ENCODE data around the gene ZRANB3. TPM values are rescaled to one million over a fixed set of nuclear protein-coding genes. Genes with fewer than 3 reads are reported as not detected.

The ZRANB3 gene
- total RNA-seq, 1 donor from 2014 or later, result 8.9 TPM

DNA sequence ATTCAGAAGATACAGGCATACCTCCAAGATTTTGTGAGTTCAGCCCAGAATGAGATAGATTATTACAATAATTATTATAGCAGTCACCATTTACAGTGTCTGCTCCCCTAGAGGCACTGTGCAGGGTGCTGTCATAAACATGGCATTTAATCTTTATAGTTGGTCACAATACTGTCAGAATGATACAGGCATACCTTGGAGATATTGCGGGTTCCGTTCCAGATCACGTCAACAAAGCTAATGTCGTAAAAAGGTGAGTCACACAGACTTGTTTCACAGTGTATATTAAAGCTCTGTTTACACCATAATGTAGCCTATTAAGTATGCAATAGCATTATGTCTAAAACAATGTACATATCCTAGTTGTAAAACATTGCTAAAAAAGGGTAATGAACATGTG, 45.6 kb downstream of the ZRANB3 start:
- peaks cover 11% of the 10 kb centered on the region for H3K9me3 Mint-ChIP-seq (ENCODE audit: unreplicated experiment)
- DNase-seq (ENCODE audit: low read depth) (no peak), FAIRE-seq (no peak)
- Histone ChIP-seq H3K79me2 (ENCODE audit: insufficient read depth, low read length) (no peaks in the 10 kb centered on the region), H3K36me3 (ENCODE audit: insufficient read depth, low read length) (no peaks in the 10 kb centered on the region), H3K27me3 (ENCODE audit: insufficient read depth, low read length) (no peaks in the 10 kb centered on the region), H3K27ac (ENCODE audit: low read depth, low read length) (no peak overlapping the region), H3K4me1 (ENCODE audit: insufficient read depth, low read length) (no peaks in the 10 kb centered on the region), H4K20me1 (ENCODE audit: insufficient read depth, low read length) (no peaks in the 10 kb centered on the region), H3K9ac (ENCODE audit: low read length) (no peak overlapping the region), H3K4me3 (ENCODE audit: insufficient read depth, low read depth, low read length) (no peak overlapping the region), H2AFZ (ENCODE audit: low read depth, low read length) (no peak overlapping the region), H3K4me2 (ENCODE audit: low read length) (no peak overlapping the region), H3K9me3 (ENCODE audit: insufficient read depth, low read depth, low read length) (no peaks in the 10 kb centered on the region)
- no peak overlapping the region for H3K27ac Mint-ChIP-seq (ENCODE audit: unreplicated experiment)
- peaks cover 6% of the 10 kb centered on the region for H3K4me1 Mint-ChIP-seq (ENCODE audit: low read depth, unreplicated experiment)
- peaks cover 16% of the 10 kb centered on the region for H3K36me3 Mint-ChIP-seq (ENCODE audit: low read depth, unreplicated experiment)
- H3K4me3 Mint-ChIP-seq (ENCODE audit: unreplicated experiment), result no peak overlapping the region
- H3K27me3 Mint-ChIP-seq (ENCODE audit: low read depth, unreplicated experiment), result no peaks in the 10 kb centered on the region
- TF ChIP-seq, protein P1, sequence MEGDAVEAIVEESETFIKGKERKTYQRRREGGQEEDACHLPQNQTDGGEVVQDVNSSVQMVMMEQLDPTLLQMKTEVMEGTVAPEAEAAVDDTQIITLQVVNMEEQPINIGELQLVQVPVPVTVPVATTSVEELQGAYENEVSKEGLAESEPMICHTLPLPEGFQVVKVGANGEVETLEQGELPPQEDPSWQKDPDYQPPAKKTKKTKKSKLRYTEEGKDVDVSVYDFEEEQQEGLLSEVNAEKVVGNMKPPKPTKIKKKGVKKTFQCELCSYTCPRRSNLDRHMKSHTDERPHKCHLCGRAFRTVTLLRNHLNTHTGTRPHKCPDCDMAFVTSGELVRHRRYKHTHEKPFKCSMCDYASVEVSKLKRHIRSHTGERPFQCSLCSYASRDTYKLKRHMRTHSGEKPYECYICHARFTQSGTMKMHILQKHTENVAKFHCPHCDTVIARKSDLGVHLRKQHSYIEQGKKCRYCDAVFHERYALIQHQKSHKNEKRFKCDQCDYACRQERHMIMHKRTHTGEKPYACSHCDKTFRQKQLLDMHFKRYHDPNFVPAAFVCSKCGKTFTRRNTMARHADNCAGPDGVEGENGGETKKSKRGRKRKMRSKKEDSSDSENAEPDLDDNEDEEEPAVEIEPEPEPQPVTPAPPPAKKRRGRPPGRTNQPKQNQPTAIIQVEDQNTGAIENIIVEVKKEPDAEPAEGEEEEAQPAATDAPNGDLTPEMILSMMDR (IDR thresholded peaks at IDR 0.05; ENCODE audit: insufficient read depth, low read depth, low read length), result no peak
- no peak for TF ChIP-seq EZH2 (IDR thresholded peaks at IDR 0.05; ENCODE audit: insufficient read depth, low read length)

DNA sequence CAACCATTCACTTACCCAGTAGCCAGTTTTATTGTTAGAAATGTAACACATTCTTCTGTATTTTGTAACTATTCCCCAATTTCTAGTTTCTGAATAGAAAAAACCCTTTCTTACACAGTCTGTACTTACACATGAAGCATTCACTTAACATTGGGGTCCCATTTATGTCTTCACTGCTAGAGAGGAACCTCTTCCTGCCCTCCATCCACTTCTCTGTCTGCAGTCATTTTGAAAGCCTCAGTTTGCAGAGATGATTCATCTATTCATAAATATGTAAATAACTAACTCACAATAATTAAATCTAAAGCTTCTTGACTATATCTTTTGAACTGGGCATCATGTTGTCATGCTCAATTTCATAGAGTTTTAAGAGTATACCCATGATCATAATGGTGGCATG, 55.9 kb downstream of the ZRANB3 start:
- Histone ChIP-seq H3K27me3 (ENCODE audit: insufficient read depth, low read length) (no peaks in the 10 kb centered on the region), H3K9ac (ENCODE audit: low read length) (no peak overlapping the region), H3K36me3 (ENCODE audit: insufficient read depth, low read length) (no peaks in the 10 kb centered on the region), H3K4me1 (ENCODE audit: insufficient read depth, low read length) (no peaks in the 10 kb centered on the region), H3K27ac (ENCODE audit: low read depth, low read length) (no peak overlapping the region), H3K4me2 (ENCODE audit: low read length) (no peak overlapping the region), H3K9me3 (ENCODE audit: insufficient read depth, low read depth, low read length) (no peaks in the 10 kb centered on the region), H4K20me1 (ENCODE audit: insufficient read depth, low read length) (no peaks in the 10 kb centered on the region), H2AFZ (ENCODE audit: low read depth, low read length) (no peak overlapping the region), H3K4me3 (ENCODE audit: insufficient read depth, low read depth, low read length) (no peak overlapping the region), H3K79me2 (ENCODE audit: insufficient read depth, low read length) (no peaks in the 10 kb centered on the region)
- Mint-ChIP-seq H3K27me3 (ENCODE audit: low read depth, unreplicated experiment) (no peaks in the 10 kb centered on the region), H3K36me3 (ENCODE audit: low read depth, unreplicated experiment) (no peaks in the 10 kb centered on the region), H3K9me3 (ENCODE audit: unreplicated experiment) (no peaks in the 10 kb centered on the region), H3K4me1 (ENCODE audit: low read depth, unreplicated experiment) (no peaks in the 10 kb centered on the region), H3K27ac (ENCODE audit: unreplicated experiment) (no peak overlapping the region), H3K4me3 (ENCODE audit: unreplicated experiment) (no peak overlapping the region)
- FAIRE-seq, result no peak
- TF ChIP-seq, protein P1 (IDR thresholded peaks at IDR 0.05; ENCODE audit: insufficient read depth, low read depth, low read length), result no peak
- no peak for TF ChIP-seq EZH2 (IDR thresholded peaks at IDR 0.05; ENCODE audit: insufficient read depth, low read length)
- no peak for DNase-seq (ENCODE audit: low read depth)

GRCh38 chr2:135473567-135473966, 57.5 kb downstream of the ZRANB3 start:
- no peaks in the 10 kb centered on the region for H3K36me3 Mint-ChIP-seq (ENCODE audit: low read depth, unreplicated experiment)
- no peak for FAIRE-seq

More at GRCh38 chr2:135473567-135473966, 57.5 kb downstream of the ZRANB3 start:
- no peaks in the 10 kb centered on the region for H3K79me2 ChIP-seq (ENCODE audit: insufficient read depth, low read length)
- Mint-ChIP-seq H3K27ac (ENCODE audit: unreplicated experiment) (no peak overlapping the region), H3K4me3 (ENCODE audit: unreplicated experiment) (no peak overlapping the region), H3K4me1 (ENCODE audit: low read depth, unreplicated experiment) (no peaks in the 10 kb centered on the region), H3K27me3 (ENCODE audit: low read depth, unreplicated experiment) (no peaks in the 10 kb centered on the region), H3K9me3 (ENCODE audit: unreplicated experiment) (no peaks in the 10 kb centered on the region)
- TF ChIP-seq, protein P1 (IDR thresholded peaks at IDR 0.05; ENCODE audit: insufficient read depth, low read depth, low read length), result peak; percentile 39
- TF ChIP-seq EZH2 (IDR thresholded peaks at IDR 0.05; ENCODE audit: insufficient read depth, low read length), result no peak
- H3K4me2 ChIP-seq (ENCODE audit: low read length), result no peak overlapping the region
- peak; percentile 1 for DNase-seq (ENCODE audit: low read depth)
- H3K9ac ChIP-seq (ENCODE audit: low read length), result no peak overlapping the region
- H3K27ac ChIP-seq (ENCODE audit: low read depth, low read length), result no peak overlapping the region
- no peaks in the 10 kb centered on the region for H3K36me3 ChIP-seq (ENCODE audit: insufficient read depth, low read length)
- no peaks in the 10 kb centered on the region for H4K20me1 ChIP-seq (ENCODE audit: insufficient read depth, low read length)
- H3K4me3 ChIP-seq (ENCODE audit: insufficient read depth, low read depth, low read length), result no peak overlapping the region
- no peaks in the 10 kb centered on the region for H3K27me3 ChIP-seq (ENCODE audit: insufficient read depth, low read length)
- H3K4me1 ChIP-seq (ENCODE audit: insufficient read depth, low read length), result no peaks in the 10 kb centered on the region
- H3K9me3 ChIP-seq (ENCODE audit: insufficient read depth, low read depth, low read length), result no peaks in the 10 kb centered on the region
- no peak overlapping the region for H2AFZ ChIP-seq (ENCODE audit: low read depth, low read length)
